Measurements from ENCODE around the gene GBA2. TPM values are rescaled to one million over a fixed set of nuclear protein-coding genes. Genes with fewer than 3 reads are reported as not detected.

The GBA2 gene
- total RNA-seq, 2 donors from 2014 or later, result 107 to 117 TPM

DNA sequence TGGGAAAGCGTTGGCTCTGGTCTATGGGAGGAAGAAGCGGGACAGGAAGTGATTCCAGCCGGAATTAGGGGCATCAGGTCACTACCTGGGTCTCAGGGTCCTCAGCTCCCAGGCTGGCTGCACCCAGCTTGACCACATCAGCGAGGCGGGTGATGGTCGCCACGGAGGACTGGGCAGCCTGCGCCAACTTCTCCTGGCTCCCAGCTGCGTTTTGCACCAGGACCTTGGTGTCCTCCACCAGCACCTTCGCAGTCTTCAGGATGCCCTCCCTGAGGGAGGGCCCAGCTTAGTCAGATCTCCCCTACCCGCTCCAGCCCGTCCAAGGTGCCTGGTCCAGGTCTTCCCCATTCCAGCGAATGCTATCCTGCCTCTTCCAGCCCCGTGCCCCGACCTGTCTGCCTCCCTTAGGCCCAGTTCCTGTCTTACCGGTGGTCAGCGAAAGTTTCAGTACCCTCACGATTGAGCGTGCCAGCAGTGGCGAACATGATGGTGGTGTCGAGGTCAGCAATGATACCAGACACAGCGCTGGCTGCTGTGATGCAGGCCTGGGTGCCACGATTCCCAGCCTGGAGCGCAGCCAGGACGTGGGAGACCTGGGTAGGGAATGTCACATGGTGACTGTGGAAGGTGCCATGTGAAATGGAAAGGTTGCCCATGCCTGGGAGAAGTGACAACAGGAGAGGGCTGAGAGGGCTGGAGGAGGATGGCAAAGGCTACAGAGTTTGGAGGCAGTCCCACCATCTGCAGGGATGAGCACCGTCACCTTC is 44.9 kb downstream of the GBA2 start:
- H3K36me3 ChIP-seq (ENCODE audit: control insufficient read depth, insufficient read depth, low read length), result peaks cover 94% of the 10 kb centered on the region
- no peak for DNase-seq
- H3K36me3 Mint-ChIP-seq (ENCODE audit: low read depth), result peaks cover 61% of the 10 kb centered on the region
- no peak overlapping the region for H3K4me3 Mint-ChIP-seq
- TF ChIP-seq, protein P1, sequence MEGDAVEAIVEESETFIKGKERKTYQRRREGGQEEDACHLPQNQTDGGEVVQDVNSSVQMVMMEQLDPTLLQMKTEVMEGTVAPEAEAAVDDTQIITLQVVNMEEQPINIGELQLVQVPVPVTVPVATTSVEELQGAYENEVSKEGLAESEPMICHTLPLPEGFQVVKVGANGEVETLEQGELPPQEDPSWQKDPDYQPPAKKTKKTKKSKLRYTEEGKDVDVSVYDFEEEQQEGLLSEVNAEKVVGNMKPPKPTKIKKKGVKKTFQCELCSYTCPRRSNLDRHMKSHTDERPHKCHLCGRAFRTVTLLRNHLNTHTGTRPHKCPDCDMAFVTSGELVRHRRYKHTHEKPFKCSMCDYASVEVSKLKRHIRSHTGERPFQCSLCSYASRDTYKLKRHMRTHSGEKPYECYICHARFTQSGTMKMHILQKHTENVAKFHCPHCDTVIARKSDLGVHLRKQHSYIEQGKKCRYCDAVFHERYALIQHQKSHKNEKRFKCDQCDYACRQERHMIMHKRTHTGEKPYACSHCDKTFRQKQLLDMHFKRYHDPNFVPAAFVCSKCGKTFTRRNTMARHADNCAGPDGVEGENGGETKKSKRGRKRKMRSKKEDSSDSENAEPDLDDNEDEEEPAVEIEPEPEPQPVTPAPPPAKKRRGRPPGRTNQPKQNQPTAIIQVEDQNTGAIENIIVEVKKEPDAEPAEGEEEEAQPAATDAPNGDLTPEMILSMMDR (conservative IDR thresholded peaks at IDR 0.05), result no peak
- H3K27me3 Mint-ChIP-seq (ENCODE audit: insufficient read depth), result no peaks in the 10 kb centered on the region
- H3K9me3 ChIP-seq (ENCODE audit: control insufficient read depth, low read length), result no peaks in the 10 kb centered on the region
- H3K4me3 ChIP-seq (ENCODE audit: low read length), result no peak overlapping the region
- 93 to 94% methylated on average over 20 to 26 of the region's 26 CpGs for WGBS, 2 experiments (ENCODE audit: insufficient coverage in 1 of 2, insufficient read length in 1 of 2)
- H3K27ac Mint-ChIP-seq, result no peak overlapping the region
- H3K27me3 ChIP-seq (ENCODE audit: control insufficient read depth, insufficient read depth, low read length, poor library complexity, severe bottlenecking), result no peaks in the 10 kb centered on the region
- H3K27ac ChIP-seq (ENCODE audit: low read depth, low read length), result no peak overlapping the region
- no peaks in the 10 kb centered on the region for H3K4me1 Mint-ChIP-seq
- no peaks in the 10 kb centered on the region for H3K9me3 Mint-ChIP-seq
- no peaks in the 10 kb centered on the region for H3K4me1 ChIP-seq (ENCODE audit: control insufficient read depth, insufficient read depth, low read length)
- no peak overlapping the region for H3K9ac ChIP-seq (ENCODE audit: extremely low read depth, low read length, poor library complexity, severe bottlenecking)

DNA sequence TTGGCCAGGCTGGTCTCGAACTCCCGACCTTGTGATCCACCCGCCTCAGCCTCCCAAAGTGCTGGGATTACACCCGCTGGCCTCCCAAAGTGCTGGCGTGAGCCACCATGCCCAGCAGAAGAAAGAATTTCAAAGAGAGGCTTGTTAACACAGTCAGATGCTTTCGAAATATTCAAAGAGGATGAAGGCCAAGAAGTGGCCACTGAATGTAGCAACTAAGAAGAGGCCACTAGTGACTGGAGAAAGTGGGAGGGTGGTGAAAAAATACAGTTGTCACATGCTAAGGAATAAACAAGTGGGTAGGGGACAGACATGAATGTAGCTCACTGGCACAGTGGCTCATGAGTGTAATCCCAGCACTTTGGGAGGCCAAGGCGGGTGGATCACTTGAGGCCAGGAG is 46.3 kb downstream of the GBA2 start:
- Mint-ChIP-seq H3K27ac (no peak overlapping the region), H3K4me3 (no peak overlapping the region)
- WGBS, 2 experiments (ENCODE audit: insufficient coverage in 1 of 2, insufficient read length in 1 of 2), result 92 to 95% methylated on average over 7 of the region's 7 CpGs

DNA sequence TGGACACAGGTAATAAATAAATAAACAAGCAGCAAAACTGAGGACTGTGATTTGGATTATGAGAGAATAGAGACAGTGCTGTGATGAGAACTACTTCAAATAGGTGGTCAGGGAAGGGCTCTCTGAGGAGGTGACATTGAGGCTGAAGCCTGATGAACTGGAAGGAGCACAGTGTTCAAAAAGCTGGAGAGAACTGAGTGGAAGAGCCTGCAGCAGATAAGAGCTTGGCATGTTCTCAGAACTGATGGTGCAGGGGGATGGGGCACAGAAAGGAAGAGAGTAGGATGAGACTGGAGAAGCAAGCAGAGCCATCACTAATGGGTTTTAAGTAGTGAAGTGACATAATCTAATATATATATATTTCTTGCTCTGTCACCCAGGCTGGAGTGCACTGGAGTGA is 48.1 kb downstream of the GBA2 start:
- H3K9ac ChIP-seq (ENCODE audit: extremely low read depth, low read length, poor library complexity, severe bottlenecking), result no peak overlapping the region
- H3K9me3 ChIP-seq (ENCODE audit: control insufficient read depth, low read length), result no peaks in the 10 kb centered on the region
- no peak for DNase-seq
- Mint-ChIP-seq H3K36me3 (ENCODE audit: low read depth) (peaks cover 53% of the 10 kb centered on the region), H3K27ac (no peak overlapping the region), H3K9me3 (no peaks in the 10 kb centered on the region), H3K27me3 (ENCODE audit: insufficient read depth) (no peaks in the 10 kb centered on the region), H3K4me3 (no peak overlapping the region), H3K4me1 (peaks cover 2% of the 10 kb centered on the region)
- TF ChIP-seq, protein P1 (conservative IDR thresholded peaks at IDR 0.05), result no peak
- H3K4me1 ChIP-seq (ENCODE audit: control insufficient read depth, insufficient read depth, low read length), result no peaks in the 10 kb centered on the region
- H3K4me3 ChIP-seq (ENCODE audit: low read length), result no peak overlapping the region
- H3K27ac ChIP-seq (ENCODE audit: low read depth, low read length), result no peak overlapping the region
- no peaks in the 10 kb centered on the region for H3K27me3 ChIP-seq (ENCODE audit: control insufficient read depth, insufficient read depth, low read length, poor library complexity, severe bottlenecking)
- H3K36me3 ChIP-seq (ENCODE audit: control insufficient read depth, insufficient read depth, low read length), result peaks cover 95% of the 10 kb centered on the region

More for the DNA sequence above, 46.3 kb downstream of the GBA2 start:
- no peaks in the 10 kb centered on the region for H3K9me3 Mint-ChIP-seq
- H3K4me1 Mint-ChIP-seq, result no peaks in the 10 kb centered on the region
- Histone ChIP-seq H3K36me3 (ENCODE audit: control insufficient read depth, insufficient read depth, low read length) (peaks cover 94% of the 10 kb centered on the region), H3K4me1 (ENCODE audit: control insufficient read depth, insufficient read depth, low read length) (no peaks in the 10 kb centered on the region), H3K27me3 (ENCODE audit: control insufficient read depth, insufficient read depth, low read length, poor library complexity, severe bottlenecking) (no peaks in the 10 kb centered on the region), H3K27ac (ENCODE audit: low read depth, low read length) (no peak overlapping the region), H3K4me3 (ENCODE audit: low read length) (no peak overlapping the region), H3K9me3 (ENCODE audit: control insufficient read depth, low read length) (no peaks in the 10 kb centered on the region), H3K9ac (ENCODE audit: extremely low read depth, low read length, poor library complexity, severe bottlenecking) (no peak overlapping the region)
- H3K36me3 Mint-ChIP-seq (ENCODE audit: low read depth), result peaks cover 51% of the 10 kb centered on the region
- no peaks in the 10 kb centered on the region for H3K27me3 Mint-ChIP-seq (ENCODE audit: insufficient read depth)
- no peak for DNase-seq
- TF ChIP-seq, protein P1 (conservative IDR thresholded peaks at IDR 0.05), result no peak
